NCI-H1694 treated with DMSO at 0.1 percent for 48 hours (cell line): Measurements from ENCODE around the gene ASB18.
"Not testable (repeated sequence)": the region's sequence is repeated elsewhere in the genome, so short reads cannot be mapped to it uniquely, and the experiment has no call there.

ENCODE experiments used
- DNase-seq: peaks from one replicate; lab custom pipeline; 2025; lab: John Stamatoyannopoulos, UW

ASB18 gene

DNA sequence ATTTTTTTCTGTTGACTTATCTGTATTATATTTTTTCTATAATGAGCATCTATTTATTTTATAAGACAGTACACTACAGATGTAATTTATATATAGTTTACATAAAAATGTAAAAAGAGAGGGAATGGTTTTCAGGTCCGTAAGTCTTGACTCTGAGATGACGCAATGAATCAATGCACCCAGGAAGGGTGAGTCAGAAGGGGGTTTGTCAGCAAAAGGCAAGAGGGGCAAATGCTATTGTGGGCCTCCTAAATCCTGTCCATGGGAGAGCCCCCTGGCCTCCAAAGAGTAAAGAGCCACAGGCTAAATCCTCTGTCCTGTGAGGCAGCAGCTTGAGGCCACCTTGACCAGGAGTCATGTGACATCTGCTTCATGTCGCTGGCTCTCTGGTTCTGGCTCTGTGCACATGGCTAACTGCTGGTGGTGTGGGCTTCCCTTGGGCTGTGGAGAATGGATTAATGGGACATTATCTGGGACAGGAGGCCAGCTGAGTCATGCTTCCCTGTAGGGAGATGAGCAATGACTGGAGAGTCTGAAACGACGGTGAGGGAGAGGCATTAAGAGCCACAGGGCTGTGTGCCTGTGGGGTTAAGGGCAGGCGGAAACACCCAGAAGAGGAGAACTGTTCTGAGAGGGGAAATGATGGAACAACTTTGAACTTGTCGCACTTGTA lies 22.8 kb upstream of the ASB18 start:
- no peak for DNase-seq

DNA sequence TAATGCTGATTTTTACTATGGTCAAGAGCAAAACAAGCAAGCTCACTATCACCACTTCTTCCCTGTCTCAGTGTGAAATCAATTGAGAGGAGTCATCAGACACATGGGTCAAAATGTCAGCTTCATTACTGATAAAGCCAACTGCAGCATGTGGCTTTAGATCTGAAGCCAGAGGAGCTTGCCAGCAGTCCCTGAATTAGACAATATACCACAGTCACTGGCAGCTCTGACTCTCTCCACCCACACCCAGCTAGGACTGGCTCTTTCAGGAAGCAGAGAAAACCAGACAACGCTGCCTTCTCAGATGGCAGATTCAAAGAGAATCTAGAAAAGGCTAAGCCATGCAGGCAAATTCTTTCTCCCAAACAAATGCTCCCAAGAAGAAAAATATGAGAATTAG lies 20.0 kb upstream of the ASB18 start:
- DNase-seq = no peak

DNA sequence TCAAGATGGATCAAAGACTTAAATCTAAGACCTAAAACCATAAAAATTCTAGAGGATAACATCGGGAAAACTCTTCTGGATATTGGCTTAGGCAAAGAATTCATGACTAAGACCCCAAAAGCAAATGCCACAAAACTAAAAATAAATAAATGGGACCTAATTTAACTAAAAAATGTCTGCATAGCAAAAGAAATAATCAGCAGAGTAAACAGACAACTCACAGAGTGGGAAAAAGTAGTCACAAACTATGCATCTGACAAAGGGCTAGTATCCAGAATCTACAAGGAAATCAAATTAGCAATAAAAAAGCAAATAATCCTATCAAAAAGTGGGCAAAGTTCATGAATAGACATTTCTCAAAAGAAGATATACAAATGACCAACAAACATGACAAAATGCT lies 18.2 kb upstream of the ASB18 start:
- no peak for DNase-seq

DNA sequence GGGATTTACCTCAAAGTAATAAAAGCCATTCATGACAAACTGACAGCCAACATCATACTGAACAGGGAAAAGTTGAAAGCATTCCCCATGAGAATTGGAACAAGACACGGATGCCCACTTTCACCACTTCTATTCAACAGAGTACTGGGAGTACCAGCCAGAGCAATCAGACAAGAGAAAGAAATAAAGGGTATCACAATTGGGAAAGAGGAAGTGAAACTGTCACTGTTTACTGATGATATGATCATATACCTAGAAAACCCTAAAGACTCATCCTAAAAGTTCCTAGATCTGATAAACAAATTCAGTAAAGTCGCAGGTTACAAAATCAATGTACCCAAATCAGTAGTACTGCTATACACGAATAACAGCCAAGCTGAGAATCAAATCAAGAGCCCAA lies 17.2 kb upstream of the ASB18 start:
- no peak for DNase-seq

DNA sequence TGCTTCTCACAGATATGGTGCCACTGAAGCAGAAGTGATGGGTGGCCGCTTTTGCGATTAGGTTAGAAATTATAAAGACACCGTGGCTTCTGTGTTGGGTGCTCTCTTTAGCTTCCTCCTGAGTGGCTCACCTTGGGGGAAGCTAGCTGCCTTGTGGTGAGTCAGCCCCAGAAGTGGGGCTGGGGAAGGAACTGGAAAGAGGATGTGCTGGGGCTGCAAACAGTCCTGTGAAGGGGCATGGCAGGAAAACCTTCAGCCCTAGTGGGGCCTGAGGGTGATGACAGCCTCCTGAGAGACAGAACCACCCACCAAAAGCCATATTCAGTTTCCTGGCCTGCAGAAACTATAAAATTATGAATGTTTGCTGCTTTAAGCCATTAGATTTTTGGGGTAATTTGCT lies 8.9 kb upstream of the ASB18 start:
- DNase-seq = no peak

DNA sequence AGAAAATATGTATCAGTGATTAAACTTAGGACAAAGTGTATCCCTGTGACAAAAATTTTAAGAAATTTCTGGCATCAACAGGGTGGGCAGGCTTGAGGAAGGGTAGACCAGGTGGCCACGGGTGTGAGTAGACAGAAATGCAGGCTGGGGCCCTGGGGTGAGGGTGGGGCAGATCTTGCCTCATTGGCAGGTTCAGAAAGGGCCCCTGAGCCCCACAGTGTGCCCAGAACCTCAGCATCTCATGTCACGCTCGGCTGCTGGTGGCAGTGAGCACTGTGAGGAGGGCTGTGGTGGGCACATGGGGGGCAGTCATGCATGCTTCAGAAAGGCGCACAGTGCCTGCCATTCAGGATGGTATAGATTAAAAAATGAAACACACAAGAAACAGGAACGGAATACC lies 7.6 kb upstream of the ASB18 start:
- DNase-seq = no peak

DNA sequence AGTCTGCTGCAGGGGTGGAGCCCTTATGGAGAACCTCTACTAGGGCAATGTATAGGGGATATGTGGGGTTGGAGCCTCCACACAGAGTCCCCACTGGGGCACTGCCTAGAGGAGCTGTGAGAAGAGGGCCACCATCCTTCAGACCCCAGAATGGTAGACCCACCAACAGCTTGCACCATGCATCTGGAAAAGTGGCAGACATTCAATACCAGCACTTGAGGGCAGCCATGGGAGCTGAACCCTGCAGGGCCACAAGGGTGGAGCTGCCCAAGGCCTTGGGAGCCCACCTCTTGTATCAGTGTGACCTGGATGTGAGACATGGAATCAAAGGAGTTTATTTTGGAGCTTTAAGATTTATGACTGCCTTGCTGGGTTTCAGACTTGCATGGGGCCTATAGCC lies 5.7 kb upstream of the ASB18 start:
- not testable (repeated sequence) for DNase-seq

DNA sequence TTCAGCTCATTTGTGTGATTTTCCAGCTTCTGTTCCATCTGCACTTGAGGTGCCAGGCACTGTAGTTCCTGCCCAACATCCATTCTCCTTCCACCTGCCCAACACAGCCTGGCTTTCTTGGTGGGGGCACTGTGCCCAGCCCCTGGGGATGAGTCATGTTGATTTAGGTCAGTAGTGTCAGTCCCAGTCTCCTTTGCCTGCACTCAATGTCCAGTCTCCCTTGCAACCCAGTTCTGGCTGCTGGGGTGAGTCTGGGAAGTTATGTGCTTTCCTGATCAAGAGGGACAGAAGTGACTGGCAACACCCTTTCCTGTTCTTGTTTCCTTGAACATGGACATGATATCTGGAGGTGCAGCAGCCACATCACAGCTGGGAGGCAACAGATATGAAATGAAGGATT lies 1.5 kb upstream of the ASB18 start:
- no peak for DNase-seq

DNA sequence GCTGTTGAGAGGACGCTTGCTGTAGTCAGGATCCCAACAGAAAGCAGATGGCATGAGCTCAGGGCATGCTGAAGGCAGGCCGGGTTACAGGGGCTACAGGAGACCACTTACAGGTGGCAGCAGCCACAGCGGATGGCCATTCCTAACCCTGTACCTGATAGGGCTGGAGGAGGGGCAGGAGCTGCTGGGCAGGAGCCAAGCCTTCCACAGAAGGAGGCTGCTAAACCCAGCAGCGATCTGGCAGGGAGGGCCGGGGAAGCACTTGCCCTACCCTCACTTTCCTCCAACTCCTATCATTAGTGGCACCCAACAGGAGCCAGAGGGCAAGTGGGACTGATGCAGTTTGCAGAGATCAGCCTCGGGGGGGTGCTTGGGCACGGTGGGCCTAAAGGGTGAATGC lies 2.0 kb downstream of the ASB18 start:
- no peak for DNase-seq

DNA sequence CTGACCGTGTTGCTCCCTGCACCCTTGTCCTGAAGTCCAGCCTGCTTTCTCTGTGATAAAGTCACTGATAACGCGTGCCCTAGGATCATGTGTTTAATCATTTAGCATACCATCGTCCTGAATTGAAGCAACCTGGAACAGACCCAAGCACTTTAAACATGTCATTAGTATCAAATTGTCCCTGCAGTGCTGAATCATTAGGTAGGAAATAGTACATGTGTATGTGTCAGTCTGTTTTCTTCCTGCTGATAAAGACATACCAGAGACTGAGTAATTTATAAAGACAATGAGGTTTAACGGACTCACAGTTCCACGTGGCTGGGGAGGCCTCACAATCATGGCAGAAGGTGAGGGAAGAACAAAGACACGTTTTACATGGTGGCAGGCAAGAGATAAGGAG lies 2.8 kb downstream of the ASB18 start:
- DNase-seq = no peak

DNA sequence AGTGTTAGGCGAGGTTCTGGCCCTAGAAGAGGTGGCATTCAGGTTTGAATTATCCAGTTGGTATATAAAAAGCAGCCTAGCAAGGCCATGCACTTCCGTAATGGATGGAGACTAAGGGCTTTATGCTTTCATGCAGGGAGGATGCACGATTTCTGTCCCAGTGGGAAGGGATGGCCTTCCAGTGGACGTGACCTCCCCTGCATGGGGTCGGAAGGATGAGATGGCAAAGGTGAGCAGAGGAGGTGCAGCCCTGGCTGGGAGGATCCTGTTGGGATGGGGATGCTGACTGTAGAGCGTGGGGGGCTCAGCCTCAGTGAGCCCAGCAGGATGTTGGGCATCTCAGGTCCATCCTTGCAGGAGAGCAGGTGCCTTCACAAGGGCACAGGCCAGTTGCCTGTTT lies 4.8 kb downstream of the ASB18 start:
- no peak for DNase-seq

DNA sequence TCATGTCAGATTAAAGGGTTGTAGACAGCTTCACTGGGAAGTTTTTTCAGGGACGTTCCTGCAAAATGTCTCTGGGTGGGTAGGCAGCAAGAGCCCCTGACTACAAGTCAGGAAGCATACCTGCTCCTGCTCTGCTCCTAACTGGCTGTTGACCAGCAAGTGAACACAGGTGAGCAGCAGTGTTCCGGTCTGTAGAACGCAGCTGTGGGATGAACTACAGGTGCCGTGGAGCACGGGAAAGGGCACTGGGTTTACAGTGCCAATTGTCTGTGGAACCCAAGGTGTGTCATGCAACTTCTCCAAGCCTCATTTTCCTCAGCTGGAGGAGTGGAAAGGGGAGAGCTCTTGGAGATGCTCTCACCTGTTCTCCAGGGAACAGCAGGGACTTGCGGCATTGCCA lies 6.6 kb downstream of the ASB18 start:
- DNase-seq = no peak

DNA sequence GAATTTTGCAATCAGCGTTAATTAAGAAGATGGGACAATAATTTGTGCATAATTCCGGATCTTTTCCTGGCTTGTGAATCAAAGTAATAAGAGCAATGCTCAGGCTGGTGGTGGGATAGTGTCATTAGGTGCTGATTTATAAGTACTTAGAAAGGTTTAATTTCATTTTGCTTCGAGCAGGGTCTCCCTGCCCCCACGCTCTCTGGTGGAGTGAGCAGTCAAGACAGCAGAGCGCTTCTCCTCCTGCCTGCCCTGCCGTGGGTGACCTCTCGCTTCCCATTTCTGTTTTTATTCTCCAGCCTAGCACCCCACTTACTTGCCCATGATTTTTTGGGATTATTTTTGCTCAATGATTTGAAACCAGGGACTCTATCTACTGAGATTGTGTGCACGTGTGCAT lies 7.1 kb downstream of the ASB18 start:
- DNase-seq = no peak

DNA sequence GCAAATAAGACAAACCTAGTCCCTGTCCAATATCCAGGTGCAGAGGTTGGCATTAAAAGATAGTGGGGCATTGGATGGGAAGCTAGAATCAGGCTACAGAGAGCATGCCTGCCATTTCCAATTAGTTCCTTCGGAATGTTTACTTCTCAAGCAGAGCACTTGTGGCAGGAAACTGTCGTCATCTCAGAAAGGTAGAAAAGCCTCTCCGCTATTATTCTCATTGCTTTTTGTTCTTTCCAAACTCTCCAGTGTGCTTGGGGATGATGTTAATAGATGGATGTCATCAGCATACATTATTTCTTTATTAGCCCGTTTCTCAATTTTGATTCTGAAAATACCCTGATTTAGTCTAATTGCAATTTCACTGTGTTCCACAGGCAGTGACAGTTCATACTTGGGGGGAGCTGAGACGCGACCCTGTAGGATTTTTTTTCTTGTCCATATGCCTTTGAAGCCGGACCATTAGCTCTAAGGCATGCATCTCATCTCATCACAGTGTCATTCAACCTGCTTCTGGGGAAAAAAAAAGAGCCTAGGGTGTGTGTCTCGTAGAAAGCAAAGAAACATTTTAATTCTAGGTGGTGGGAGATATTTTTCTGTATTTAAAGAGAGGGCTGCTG lies 7.7 kb downstream of the ASB18 start:
- no peak for DNase-seq

DNA sequence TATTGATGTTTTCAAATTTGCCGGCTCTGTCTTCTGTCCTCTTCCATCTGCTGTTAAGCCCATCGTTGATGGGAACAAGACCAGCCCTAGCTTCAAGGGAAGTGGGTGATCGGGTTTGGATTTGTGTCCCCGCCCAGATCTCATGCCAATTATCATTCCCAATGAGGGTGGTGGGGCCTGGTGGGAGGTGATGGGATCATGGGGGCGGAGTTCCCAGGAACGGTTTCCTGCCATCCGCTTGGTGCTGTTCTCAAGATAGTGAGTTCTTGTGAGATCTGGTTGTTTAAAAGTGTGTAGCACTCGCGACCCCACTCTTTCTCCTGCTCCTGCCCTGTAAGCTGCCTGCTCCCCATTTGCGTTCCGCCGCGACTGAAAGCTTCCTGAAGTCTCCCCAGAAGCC lies 9.5 kb downstream of the ASB18 start:
- no peak for DNase-seq

DNA sequence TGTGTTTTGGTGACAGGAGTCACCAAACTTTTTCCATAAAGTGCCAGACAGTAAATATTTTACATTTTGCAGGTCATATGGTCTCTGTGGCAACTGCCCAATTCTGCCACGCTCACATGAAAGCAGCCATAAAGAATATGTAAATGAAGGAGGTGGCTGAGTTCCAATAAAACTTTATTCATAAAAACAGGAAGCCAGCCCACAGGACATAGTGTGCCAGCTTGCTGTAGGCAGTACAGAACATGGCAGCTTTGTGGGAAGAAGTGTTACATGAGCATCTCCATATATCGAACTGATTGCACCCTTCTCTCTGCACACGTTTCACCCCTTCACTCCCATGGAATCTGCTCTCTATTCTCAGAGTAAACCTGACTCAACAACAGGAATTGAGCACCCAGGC lies 10.2 kb downstream of the ASB18 start:
- no peak for DNase-seq

DNA sequence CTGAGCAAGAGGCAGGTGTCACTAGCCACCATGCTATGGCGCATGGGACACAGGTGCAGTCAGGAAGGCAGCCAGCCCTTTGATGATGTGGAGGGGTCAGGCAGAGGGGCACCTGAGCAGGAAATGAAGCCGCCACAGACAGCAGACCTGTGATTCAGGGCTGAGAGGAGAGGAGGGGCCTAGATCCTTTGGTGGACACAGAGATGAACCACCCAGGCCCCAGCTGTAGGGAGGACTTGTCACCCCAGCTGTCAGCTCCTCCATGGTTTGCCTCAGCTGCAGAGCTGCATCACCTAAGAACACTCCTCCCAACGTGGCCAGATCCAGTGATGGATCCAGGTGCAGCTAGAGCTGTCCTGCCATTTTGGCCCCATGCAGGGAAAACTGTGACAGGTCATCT lies 11.6 kb downstream of the ASB18 start:
- DNase-seq = no peak

DNA sequence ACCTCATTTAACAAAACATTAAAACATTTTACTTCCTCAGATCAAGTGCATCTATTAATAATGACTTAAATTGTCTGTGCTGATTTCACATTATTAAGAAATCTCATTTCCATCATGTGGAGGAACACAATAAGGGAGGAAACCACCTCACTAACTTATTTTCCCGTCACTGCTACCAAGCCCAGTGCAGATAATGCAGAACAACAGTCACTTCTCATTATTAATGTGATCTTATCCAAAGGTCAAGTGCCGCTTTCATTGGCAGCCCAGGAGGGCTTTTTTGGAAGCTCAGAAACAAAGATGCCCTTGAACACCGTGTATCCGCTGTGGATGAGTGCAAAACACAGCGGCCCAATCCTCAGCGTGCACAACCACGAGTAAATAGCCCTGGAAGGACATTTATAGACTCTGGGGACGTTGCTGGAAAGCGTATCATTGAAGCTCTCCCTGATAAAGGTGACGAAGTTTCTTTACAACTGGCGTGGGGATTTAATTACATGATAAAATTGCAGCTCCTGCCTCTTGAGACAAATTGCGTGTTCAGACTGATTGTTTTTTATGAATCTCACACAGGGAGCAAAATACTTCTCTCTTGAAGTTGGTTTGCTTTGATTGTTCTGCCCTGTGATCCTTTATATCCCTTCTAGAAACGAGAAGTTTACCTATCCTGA lies 13.2 kb downstream of the ASB18 start:
- DNase-seq = no peak

DNA sequence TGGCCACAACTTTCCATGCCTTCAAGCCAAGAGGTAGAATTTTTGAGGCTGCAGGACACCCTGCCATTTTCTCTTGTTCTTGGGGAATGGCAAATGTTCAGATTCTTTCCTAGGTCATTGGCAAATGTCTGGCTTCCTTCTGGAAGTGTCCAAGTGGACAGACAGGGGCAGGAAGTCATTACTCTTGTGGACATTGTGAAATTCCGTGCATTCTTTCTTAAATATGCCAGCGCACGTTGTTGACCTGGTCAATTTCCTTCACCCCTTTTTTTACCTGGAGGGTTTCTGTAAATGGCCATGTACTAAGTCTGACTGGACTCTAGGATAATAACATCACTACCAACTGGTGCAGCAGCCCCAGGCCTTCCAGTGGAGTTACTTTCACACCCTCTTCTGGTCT lies 13.9 kb downstream of the ASB18 start:
- no peak for DNase-seq

DNA sequence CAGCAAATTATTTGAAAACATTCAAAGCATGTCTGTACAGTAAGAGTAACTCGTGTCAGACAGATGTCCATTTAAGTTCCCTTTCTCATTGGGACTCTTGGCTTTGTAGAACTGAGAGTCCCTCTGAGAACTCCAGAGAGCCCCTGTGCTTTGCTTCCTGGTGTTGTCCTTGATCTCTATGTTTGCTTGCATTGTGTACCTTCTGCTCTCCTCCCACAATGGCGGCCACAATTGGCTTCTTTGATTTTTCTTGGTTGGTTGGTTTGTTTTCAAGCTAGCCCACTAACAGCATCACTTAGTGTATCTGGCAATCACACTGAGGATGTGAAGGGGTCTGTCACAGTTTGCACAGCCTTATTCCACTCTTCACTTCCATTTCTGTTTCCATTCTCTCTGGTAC lies 15.1 kb downstream of the ASB18 start:
- no peak for DNase-seq

DNA sequence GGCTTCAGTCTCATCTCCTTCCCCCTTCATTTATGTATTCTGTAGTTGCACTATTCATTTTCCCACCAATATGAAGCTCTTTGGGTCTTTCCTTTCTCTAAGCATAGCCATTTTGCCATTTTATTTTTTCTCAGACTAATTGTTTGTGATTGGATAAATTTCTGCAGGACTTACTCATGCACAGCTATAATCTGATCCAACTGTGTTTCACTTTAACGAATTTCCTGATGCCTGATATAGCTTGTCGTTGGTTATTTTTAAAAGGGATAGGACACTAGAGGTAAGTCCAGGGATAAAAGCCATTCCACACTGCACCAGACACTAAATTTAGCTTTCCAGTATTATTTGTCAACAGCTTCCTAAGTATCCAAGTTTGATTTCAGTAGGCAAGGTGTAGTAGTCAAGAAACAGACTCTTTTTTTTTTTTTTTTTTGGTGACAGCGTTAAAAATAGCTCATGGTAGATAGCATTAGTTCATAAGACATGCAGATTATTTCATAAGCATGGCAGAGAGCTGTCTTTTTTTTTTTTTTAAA lies 17.4 kb downstream of the ASB18 start:
- no peak for DNase-seq

DNA sequence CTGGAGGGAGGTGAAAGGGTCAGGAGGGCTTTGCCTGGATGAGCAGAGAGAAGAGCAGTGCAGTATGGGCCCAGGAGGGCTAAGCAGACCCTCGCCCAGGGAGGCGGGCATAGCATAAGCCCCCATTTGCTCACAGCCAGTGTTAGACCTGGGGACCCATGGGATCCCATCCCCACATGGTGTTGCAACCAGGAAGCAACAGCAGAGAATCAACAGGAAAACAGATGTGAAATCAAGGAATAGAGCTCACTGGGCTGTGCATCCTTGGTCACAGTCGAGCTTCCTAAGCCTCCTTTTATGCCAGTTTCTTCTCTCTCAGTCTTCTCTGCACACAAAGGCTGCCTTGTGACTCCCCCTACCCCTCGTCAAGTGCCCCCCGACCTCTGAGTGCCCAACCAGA lies 19.9 kb downstream of the ASB18 start:
- DNase-seq = no peak

DNA sequence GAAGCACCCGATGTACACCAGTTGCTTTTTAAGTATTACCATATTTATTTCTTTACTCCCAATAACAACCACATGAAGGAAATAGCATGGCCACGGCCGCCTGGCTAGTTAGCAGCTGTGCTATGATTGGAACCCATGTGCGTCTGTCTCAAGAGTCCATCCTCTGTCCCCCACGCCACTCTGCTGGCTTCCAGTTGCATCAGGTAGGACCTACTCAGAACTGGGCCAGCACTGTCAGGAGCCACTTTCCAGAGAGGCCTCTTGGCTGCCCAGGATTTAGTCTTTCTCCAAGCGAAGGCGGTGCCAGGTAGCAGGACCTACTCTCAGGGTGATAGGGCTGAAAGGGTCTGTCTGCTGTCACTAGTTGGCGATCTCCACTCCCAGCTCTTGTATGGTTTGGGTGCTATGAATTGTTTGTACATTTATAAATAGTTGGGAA lies 22.1 kb downstream of the ASB18 start:
- DNase-seq = no peak
